Measurements from ENCODE around the gene RRP1. TPM values are rescaled to one million over a fixed set of nuclear protein-coding genes. Genes with fewer than 3 reads are reported as not detected.

The RRP1 gene
- total and polyA plus RNA-seq, 2 of the 13 experiments (the other 11 are each of a cell fraction or from before 2014, with no cell fraction given), result 20.1 to 35.1 TPM

DNA sequence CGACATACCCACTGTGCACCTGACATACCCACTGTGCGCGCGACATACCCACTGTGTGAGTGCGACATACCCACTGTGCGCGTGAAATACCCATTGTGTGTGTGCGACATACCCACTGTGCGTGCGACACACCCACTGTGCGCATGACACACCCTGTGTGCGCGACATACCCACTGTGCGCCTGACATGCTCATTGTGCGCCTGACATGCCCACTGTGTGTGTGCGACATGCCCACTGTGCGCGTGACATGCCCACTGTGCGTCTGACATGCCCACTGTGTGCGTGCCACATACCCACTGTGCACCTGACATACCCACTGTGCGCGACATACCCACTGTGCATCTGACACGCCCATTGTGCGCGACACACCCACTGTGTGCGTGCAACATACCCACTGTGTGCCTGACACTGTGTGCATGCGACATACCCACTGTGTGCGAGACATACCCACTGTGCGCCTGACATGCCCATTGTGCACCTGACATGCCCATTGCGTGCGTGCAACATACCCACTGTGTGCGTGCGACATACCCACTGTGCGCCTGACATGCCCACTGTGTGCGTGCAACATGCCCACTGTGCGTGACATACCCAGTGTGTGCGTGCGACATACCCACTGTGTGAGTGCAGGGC is 2.5 kb upstream of the RRP1 start (continued):
- 0 out of 2 replicates have a peak, but pooled peaks have one; percentile 43 for TF ChIP-seq PCBP1 (IDR thresholded peaks at IDR 0.05; ENCODE audit: borderline replicate concordance, low read depth, low read length)
- TF ChIP-seq ZNF441 (CRISPR knock-in tag; IDR thresholded peaks at IDR 0.05; ENCODE audit: borderline replicate concordance), result no peak
- no peak for TF ChIP-seq ZNF180 (CRISPR knock-in tag; IDR thresholded peaks at IDR 0.05; ENCODE audit: borderline replicate concordance, low read depth)
- TF ChIP-seq AFF4 (CRISPR knock-in tag; IDR thresholded peaks at IDR 0.05), result no peak
- no peak for TF ChIP-seq ZNF382 (CRISPR knock-in tag; IDR thresholded peaks at IDR 0.05; ENCODE audit: borderline replicate concordance)
- TF ChIP-seq ZNF414 (CRISPR knock-in tag; IDR thresholded peaks at IDR 0.05), result 0 out of 2 replicates have a peak, but pooled peaks have one; percentile 15
- TF ChIP-seq, protein P1, sequence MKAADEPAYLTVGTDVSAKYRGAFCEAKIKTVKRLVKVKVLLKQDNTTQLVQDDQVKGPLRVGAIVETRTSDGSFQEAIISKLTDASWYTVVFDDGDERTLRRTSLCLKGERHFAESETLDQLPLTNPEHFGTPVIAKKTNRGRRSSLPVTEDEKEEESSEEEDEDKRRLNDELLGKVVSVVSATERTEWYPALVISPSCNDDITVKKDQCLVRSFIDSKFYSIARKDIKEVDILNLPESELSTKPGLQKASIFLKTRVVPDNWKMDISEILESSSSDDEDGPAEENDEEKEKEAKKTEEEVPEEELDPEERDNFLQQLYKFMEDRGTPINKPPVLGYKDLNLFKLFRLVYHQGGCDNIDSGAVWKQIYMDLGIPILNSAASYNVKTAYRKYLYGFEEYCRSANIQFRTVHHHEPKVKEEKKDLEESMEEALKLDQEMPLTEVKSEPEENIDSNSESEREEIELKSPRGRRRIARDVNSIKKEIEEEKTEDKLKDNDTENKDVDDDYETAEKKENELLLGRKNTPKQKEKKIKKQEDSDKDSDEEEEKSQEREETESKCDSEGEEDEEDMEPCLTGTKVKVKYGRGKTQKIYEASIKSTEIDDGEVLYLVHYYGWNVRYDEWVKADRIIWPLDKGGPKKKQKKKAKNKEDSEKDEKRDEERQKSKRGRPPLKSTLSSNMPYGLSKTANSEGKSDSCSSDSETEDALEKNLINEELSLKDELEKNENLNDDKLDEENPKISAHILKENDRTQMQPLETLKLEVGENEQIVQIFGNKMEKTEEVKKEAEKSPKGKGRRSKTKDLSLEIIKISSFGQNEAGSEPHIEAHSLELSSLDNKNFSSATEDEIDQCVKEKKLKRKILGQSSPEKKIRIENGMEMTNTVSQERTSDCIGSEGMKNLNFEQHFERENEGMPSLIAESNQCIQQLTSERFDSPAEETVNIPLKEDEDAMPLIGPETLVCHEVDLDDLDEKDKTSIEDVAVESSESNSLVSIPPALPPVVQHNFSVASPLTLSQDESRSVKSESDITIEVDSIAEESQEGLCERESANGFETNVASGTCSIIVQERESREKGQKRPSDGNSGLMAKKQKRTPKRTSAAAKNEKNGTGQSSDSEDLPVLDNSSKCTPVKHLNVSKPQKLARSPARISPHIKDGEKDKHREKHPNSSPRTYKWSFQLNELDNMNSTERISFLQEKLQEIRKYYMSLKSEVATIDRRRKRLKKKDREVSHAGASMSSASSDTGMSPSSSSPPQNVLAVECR (CRISPR knock-in tag; IDR thresholded peaks at IDR 0.05; ENCODE audit: borderline replicate concordance), result peak; percentile 45; the same call in 1 of the 2 replicates
- TF ChIP-seq TBL1XR1 (IDR thresholded peaks at IDR 0.05; ENCODE audit: borderline replicate concordance, low read length, partially characterized antibody), result no peak
- no peak for TF ChIP-seq MAFK (conservative IDR thresholded peaks at IDR 0.05 in 1 of 2, IDR thresholded peaks at IDR 0.05 in 1 of 2; ENCODE audit: low read length in 2 of 2)
- peak; percentile 98 for TF ChIP-seq ZKSCAN1 (IDR thresholded peaks at IDR 0.05; ENCODE audit: low read length)
- no peak for TF ChIP-seq NCOA2 (CRISPR knock-in tag; IDR thresholded peaks at IDR 0.05)
- TF ChIP-seq GPN1 (CRISPR knock-in tag; IDR thresholded peaks at IDR 0.05; ENCODE audit: borderline replicate concordance), result no peak
- no peak for TF ChIP-seq ZNF674 (CRISPR knock-in tag; IDR thresholded peaks at IDR 0.05; ENCODE audit: low read depth)
- TF ChIP-seq ADNP (CRISPR knock-in tag; IDR thresholded peaks at IDR 0.05), result peak; percentile 21; the same call in 1 of the 2 replicates
- TF ChIP-seq, protein P2, sequence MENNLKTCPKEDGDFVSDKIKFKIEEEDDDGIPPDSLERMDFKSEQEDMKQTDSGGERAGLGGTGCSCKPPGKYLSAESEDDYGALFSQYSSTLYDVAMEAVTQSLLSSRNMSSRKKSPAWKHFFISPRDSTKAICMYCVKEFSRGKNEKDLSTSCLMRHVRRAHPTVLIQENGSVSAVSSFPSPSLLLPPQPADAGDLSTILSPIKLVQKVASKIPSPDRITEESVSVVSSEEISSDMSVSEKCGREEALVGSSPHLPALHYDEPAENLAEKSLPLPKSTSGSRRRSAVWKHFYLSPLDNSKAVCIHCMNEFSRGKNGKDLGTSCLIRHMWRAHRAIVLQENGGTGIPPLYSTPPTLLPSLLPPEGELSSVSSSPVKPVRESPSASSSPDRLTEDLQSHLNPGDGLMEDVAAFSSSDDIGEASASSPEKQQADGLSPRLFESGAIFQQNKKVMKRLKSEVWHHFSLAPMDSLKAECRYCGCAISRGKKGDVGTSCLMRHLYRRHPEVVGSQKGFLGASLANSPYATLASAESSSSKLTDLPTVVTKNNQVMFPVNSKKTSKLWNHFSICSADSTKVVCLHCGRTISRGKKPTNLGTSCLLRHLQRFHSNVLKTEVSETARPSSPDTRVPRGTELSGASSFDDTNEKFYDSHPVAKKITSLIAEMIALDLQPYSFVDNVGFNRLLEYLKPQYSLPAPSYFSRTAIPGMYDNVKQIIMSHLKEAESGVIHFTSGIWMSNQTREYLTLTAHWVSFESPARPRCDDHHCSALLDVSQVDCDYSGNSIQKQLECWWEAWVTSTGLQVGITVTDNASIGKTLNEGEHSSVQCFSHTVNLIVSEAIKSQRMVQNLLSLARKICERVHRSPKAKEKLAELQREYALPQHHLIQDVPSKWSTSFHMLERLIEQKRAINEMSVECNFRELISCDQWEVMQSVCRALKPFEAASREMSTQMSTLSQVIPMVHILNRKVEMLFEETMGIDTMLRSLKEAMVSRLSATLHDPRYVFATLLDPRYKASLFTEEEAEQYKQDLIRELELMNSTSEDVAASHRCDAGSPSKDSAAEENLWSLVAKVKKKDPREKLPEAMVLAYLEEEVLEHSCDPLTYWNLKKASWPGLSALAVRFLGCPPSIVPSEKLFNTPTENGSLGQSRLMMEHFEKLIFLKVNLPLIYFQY (CRISPR knock-in tag; IDR thresholded peaks at IDR 0.05; ENCODE audit: borderline replicate concordance), result no peak
- no peak for TF ChIP-seq HCFC1 (IDR thresholded peaks at IDR 0.05; ENCODE audit: low read depth, low read length)
- no peak for TF ChIP-seq ZSCAN9 (CRISPR knock-in tag; IDR thresholded peaks at IDR 0.05; ENCODE audit: borderline replicate concordance)
